ENCODE results near the gene SLC5A10.

GRCh38 chr17:18990331-18990730 is 38.4 kb downstream of the SLC5A10 start:
- TF ChIP-seq CTCF (conservative IDR thresholded peaks at IDR 0.05) (no peak), EZH2 (IDR thresholded peaks at IDR 0.05; ENCODE audit: low read depth) (no peak)
